Activated T-cell treated with anti-CD3 and anti-CD28 coated beads for 48 hours (primary cell): ENCODE data around the gene CEP131.

Source experiments
- DNase-seq: peaks from one replicate; pipeline ENCODE4 v3.0.0-alpha.2; 2020; ENCODE audit warnings: low read depth

CEP131 gene

GRCh38 chr17:81251709-81252301 lies 29.0 kb upstream of the CEP131 start:
- no peak for DNase-seq

GRCh38 chr17:81251094-81251708 lies 28.4 kb upstream of the CEP131 start:
- DNase-seq = no peak

- DNase-seq = no peak
Observed at GRCh38 chr17:81250286-81251093, 27.7 kb upstream of the CEP131 start.

GRCh38 chr17:81249223-81250040 lies 26.7 kb upstream of the CEP131 start:
- DNase-seq = no peak

GRCh38 chr17:81248649-81249048 lies 25.9 kb upstream of the CEP131 start:
- DNase-seq = no peak

- no peak for DNase-seq
Observed at GRCh38 chr17:81247339-81247990, 24.7 kb upstream of the CEP131 start.

- no peak for DNase-seq
Observed at GRCh38 chr17:81246679-81247338, 24.0 kb upstream of the CEP131 start.

- DNase-seq = no peak
Observed at GRCh38 chr17:81246343-81246670, 23.5 kb upstream of the CEP131 start.

GRCh38 chr17:81245665-81246342 lies 23.0 kb upstream of the CEP131 start:
- DNase-seq = no peak

- DNase-seq = no peak
Observed at GRCh38 chr17:81245024-81245664, 22.4 kb upstream of the CEP131 start.

- no peak for DNase-seq
Observed at GRCh38 chr17:81244358-81245023, 21.7 kb upstream of the CEP131 start.

- DNase-seq = no peak
Observed at GRCh38 chr17:81243333-81243664, 20.5 kb upstream of the CEP131 start.

GRCh38 chr17:81242421-81243332 lies 19.9 kb upstream of the CEP131 start:
- no peak for DNase-seq

GRCh38 chr17:81241648-81242420 lies 19.1 kb upstream of the CEP131 start:
- peak; percentile 67 for DNase-seq

GRCh38 chr17:81241203-81241602 lies 18.4 kb upstream of the CEP131 start:
- no peak for DNase-seq

GRCh38 chr17:81240761-81241160 lies 18.0 kb upstream of the CEP131 start:
- no peak for DNase-seq

GRCh38 chr17:81239714-81240555 lies 17.2 kb upstream of the CEP131 start:
- DNase-seq = peak; percentile 48
